HG02885 (cell line): ENCODE measurements around the gene MAP2K4.
A peak's percentile ranks its signal among the peaks of the same experiment; 100 is the strongest.
"Not testable (repeated sequence)": the region's sequence is repeated elsewhere in the genome, so short reads cannot be mapped to it uniquely, and the experiment has no call there.

ENCODE experiments used
- ATAC-seq: cut with Tn5 transposase; IDR thresholded peaks from one replicate; pipeline ENCODE4 v1.9.1; 2021; ENCODE audit warnings: mild to moderate bottlenecking; ENCODE audit not compliant: unreplicated experiment, poor library complexity

The MAP2K4 gene

GRCh38 chr17:12020642-12021622 is at the start of gene MAP2K4:
TSS of gene MAP2K4 (plus strand) at chr17:12020877. CDS start at chr17:12020887, 10 bp downstream.
- peak; percentile 92 for ATAC-seq

GRCh38 chr17:11972741-11973140 is 47.9 kb upstream of the MAP2K4 start:
- ATAC-seq = not testable (repeated sequence)

- no peak for ATAC-seq
Measured at GRCh38 chr17:11979795-11980194, 40.9 kb upstream of the MAP2K4 start.

- no peak for ATAC-seq
Measured at GRCh38 chr17:11980813-11981212, 39.9 kb upstream of the MAP2K4 start.

- no peak for ATAC-seq
Measured at GRCh38 chr17:11981862-11982261, 38.8 kb upstream of the MAP2K4 start.

GRCh38 chr17:11986179-11986941 is 34.3 kb upstream of the MAP2K4 start:
- no peak for ATAC-seq

GRCh38 chr17:11986942-11987329 is 33.7 kb upstream of the MAP2K4 start:
- ATAC-seq = no peak

GRCh38 chr17:11990363-11990983 is 30.2 kb upstream of the MAP2K4 start:
- ATAC-seq = no peak

GRCh38 chr17:11991461-11991860 is 29.2 kb upstream of the MAP2K4 start:
- no peak for ATAC-seq

GRCh38 chr17:11996722-11997146 is 23.9 kb upstream of the MAP2K4 start:
- peak; percentile 35 for ATAC-seq

- peak; percentile 96 for ATAC-seq
Measured at GRCh38 chr17:11997147-11997971, 23.3 kb upstream of the MAP2K4 start, which contains the start of gene ZNF18. TSS of gene ZNF18 (minus strand) at chr17:11997475. CDS start at chr17:11992829, 4,646 bp downstream.

GRCh38 chr17:11997972-11998233 is 22.8 kb upstream of the MAP2K4 start:
- ATAC-seq = no peak

GRCh38 chr17:11999696-12000095 is 21.0 kb upstream of the MAP2K4 start:
- no peak for ATAC-seq

- no peak for ATAC-seq
Measured at GRCh38 chr17:12007466-12007865, 13.2 kb upstream of the MAP2K4 start.

- ATAC-seq = no peak
Measured at GRCh38 chr17:12021623-12022140, 1.0 kb downstream of the MAP2K4 start.

- ATAC-seq = no peak
Measured at GRCh38 chr17:12022310-12022709, 1.6 kb downstream of the MAP2K4 start.

GRCh38 chr17:12024327-12024726 is 3.6 kb downstream of the MAP2K4 start:
- no peak for ATAC-seq

GRCh38 chr17:12027658-12028057 is 7.0 kb downstream of the MAP2K4 start:
- no peak for ATAC-seq

- no peak for ATAC-seq
Measured at GRCh38 chr17:12028611-12029010, 7.9 kb downstream of the MAP2K4 start.

GRCh38 chr17:12034538-12034937 is 13.9 kb downstream of the MAP2K4 start:
- no peak for ATAC-seq
